K562 (cell line): ENCODE measurements around the gene PCP2. TPM values are rescaled to one million over a fixed set of nuclear protein-coding genes. Genes with fewer than 3 reads are reported as not detected.

Source experiments
- ATAC-seq: fragments of 200-7000 bp; cut with Tn5 transposase; 3 replicates; pipeline ENCODE4 v1.9.1; 2020; ENCODE audit warnings: moderate library complexity
- BruUV-seq: library from RNA; stranded (reverse); fragments of 400-500 nt; replicated peaks from 2 replicates; lab custom pipeline; 2021; lab: Mats Ljungman, UMichigan
- CTCF ChIA-PET: fragments of 300-600 bp; formaldehyde crosslinking; extraction: SDS; loops from one replicate; lab custom pipeline; 2021; ENCODE audit warnings: low intra/inter-chr PET ratio; lab: Yijun Ruan, JAX
- POLR2A ChIA-PET: fragments of 300-600, 350-650 bp; sonication (Branson Sonifier 250); formaldehyde crosslinking; extraction: SDS; loops from one replicate; lab custom pipeline; 2021; ENCODE audit warnings: antibody characterized with exemption, inconsistent platforms; lab: Yijun Ruan, JAX
- DNase-seq, 4 experiments: peaks; one replicate each; pipeline versions ENCODE4 v3.0.0 to v3.0.0-alpha.2; 2011 to 2018; ENCODE audit warnings: low spot score in 3 of 4, mixed read lengths in 3 of 4; ENCODE audit errors: extremely low read depth in 1 of 4
- FAIRE-seq: peaks from 2 replicates; lab custom pipeline; 2011; peaks lifted over from hg19 to GRCh38; lab: Jason Lieb, UNC
- H2AFZ ChIP-seq: 2 replicates; pipeline ENCODE4 v1.6.0; 2011; ENCODE audit warnings: low read depth, low read length, control low read depth, inconsistent platforms
- H3K27ac ChIP-seq: fragments of 200-600 bp; 3 replicates; pipeline ENCODE4 v1.8.0; 2011; ENCODE audit warnings: low read depth, mild to moderate bottlenecking, control low read depth, inconsistent platforms, low read length, moderate library complexity, mixed read lengths; ENCODE audit errors: extremely low read depth
- H3K27me3 ChIP-seq, 2 experiments: fragments of 300-600 bp in 1 of 2; 2 replicates in 1 of 2; 3 replicates in 1 of 2; pipeline versions ENCODE4 v1.6.0 to v1.8.0; 2011; ENCODE audit warnings: inconsistent platforms in 2 of 2, low read length in 2 of 2, mild to moderate bottlenecking in 1 of 2, mixed read lengths in 1 of 2, moderate library complexity in 1 of 2; ENCODE audit not compliant: control insufficient read depth in 2 of 2, insufficient read depth in 2 of 2
- H3K36me3 ChIP-seq: fragments of 300-600 bp; 3 replicates; pipeline ENCODE4 v1.8.0; 2011; ENCODE audit warnings: mild to moderate bottlenecking, low read length, inconsistent platforms; ENCODE audit not compliant: control insufficient read depth, insufficient read depth
- H3K4me1 ChIP-seq, 2 experiments: fragments of 200-600 bp in 1 of 2; replicated peaks in 1 of 2; 2 replicates in 1 of 2; 3 replicates in 1 of 2; pipeline versions ENCODE4 v1.5.1 to v1.8.0; 2011; ENCODE audit warnings: inconsistent platforms in 2 of 2, low read length in 2 of 2, mild to moderate bottlenecking in 1 of 2, mixed read lengths in 1 of 2, moderate library complexity in 1 of 2; ENCODE audit not compliant: control insufficient read depth in 2 of 2, insufficient read depth in 2 of 2
- H3K4me2 ChIP-seq: 2 replicates; pipeline ENCODE4 v1.6.1; 2011; ENCODE audit warnings: low read length, control low read depth, inconsistent platforms, mixed read lengths; ENCODE audit not compliant: insufficient read depth
- H3K4me3 ChIP-seq: fragments of 200-600 bp; sonication (generic), shearing (Covaris generic); 2 replicates; pipeline ENCODE4 v1.5.1; 2016; ENCODE audit warnings: control low read depth, inconsistent platforms
- H3K79me2 ChIP-seq: fragments of 200-600 bp; 3 replicates; pipeline ENCODE4 v1.8.0; 2011; ENCODE audit warnings: low read length, inconsistent platforms; ENCODE audit not compliant: control insufficient read depth, insufficient read depth
- H3K9ac ChIP-seq, 2 experiments: 2 replicates each; pipeline versions ENCODE4 v1.6.0 to v1.6.1; 2011; ENCODE audit warnings: low read depth in 2 of 2, low read length in 2 of 2, control low read depth in 1 of 2, inconsistent platforms in 1 of 2, mild to moderate bottlenecking in 1 of 2, mixed read lengths in 1 of 2; ENCODE audit not compliant: insufficient read depth in 1 of 2
- H3K9me1 ChIP-seq: one replicate; pipeline ENCODE4 v1.6.0; 2011; ENCODE audit warnings: inconsistent platforms, mild to moderate bottlenecking, low read length, moderate library complexity; ENCODE audit not compliant: control insufficient read depth, insufficient read depth
- H3K9me3 ChIP-seq: replicated peaks from 2 replicates; pipeline ENCODE4 v1.5.1; 2011; ENCODE audit warnings: low read depth, low read length, inconsistent platforms; ENCODE audit not compliant: control insufficient read depth, insufficient read depth
- H4K20me1 ChIP-seq: replicated peaks from 2 replicates; pipeline ENCODE4 v1.6.1; 2011; ENCODE audit warnings: low read length, inconsistent platforms, mixed read lengths; ENCODE audit not compliant: control insufficient read depth, insufficient read depth
- BCOR ChIP-seq: fragments of 450-650 bp; IDR thresholded peaks from 2 replicates; pipeline ENCODE4 v1.6.1; 2016
- CBX1 ChIP-seq: sonication (generic); IDR thresholded peaks from 2 replicates; pipeline ENCODE4 v1.6.1; 2016; ENCODE audit warnings: antibody characterized with exemption, low read depth, mild to moderate bottlenecking
- CHD4 ChIP-seq: fragments of 200-600 bp; sonication (generic); IDR thresholded peaks from 3 replicates; pipeline ENCODE4 v1.6.1; 2012; ENCODE audit warnings: low read depth, mild to moderate bottlenecking, mixed read lengths, low read length, inconsistent platforms; ENCODE audit not compliant: insufficient read depth, insufficient replicate concordance, poor library complexity, severe bottlenecking
- HDAC2 ChIP-seq: fragments of 450-650 bp; IDR thresholded peaks from 2 replicates; pipeline ENCODE4 v1.6.1; 2016; ENCODE audit warnings: mild to moderate bottlenecking
- KDM1A ChIP-seq, 2 experiments: fragments of 450-650 bp; IDR thresholded peaks; 2 replicates each; pipeline ENCODE4 v1.6.1; 2016; ENCODE audit warnings: mild to moderate bottlenecking in 2 of 2
- MED1 ChIP-seq: sonication (generic); formaldehyde crosslinking; IDR thresholded peaks from 2 replicates; pipeline ENCODE4 v1.8.1; 2023; ENCODE audit warnings: missing genetic modification reagents, borderline replicate concordance
- RBM25 ChIP-seq: fragments of 200-400 bp; formaldehyde crosslinking; IDR thresholded peaks from 2 replicates; pipeline ENCODE4 v1.6.1; 2018; ENCODE audit warnings: low read length, low read depth, moderate library complexity; ENCODE audit not compliant: severe bottlenecking
- RCOR1 ChIP-seq, 2 experiments: IDR thresholded peaks; 2 replicates each; pipeline ENCODE4 v1.6.1; 2012; ENCODE audit warnings: low read depth in 2 of 2, low read length in 2 of 2, borderline replicate concordance in 1 of 2, improper control_type of control experiment in 1 of 2
- SMARCA5 ChIP-seq: fragments of 450-650 bp; IDR thresholded peaks from 2 replicates; pipeline ENCODE4 v1.6.1; 2016
- ZFP30 ChIP-seq: fragments of 250-450 bp; sonication (Bioruptor Pico); IDR thresholded peaks from 2 replicates; pipeline ENCODE4 v1.8.0; 2022; ENCODE audit warnings: moderate library complexity, mild to moderate bottlenecking, inconsistent platforms, borderline replicate concordance
- WGBS: fragments of 100-300 bp; shearing (Covaris generic); methylation state at CpG from one replicate; pipeline ENCODE4 v1.1.6; 2016; ENCODE audit warnings: low coverage, mixed read lengths; ENCODE audit not compliant: insufficient coverage; ENCODE audit errors: missing lambda C conversion rate; 5-methylcytosine and 5-hydroxymethylcytosine counted together
- in situ Hi-C: fragments of 300-500 bp; cut with MboI; formaldehyde crosslinking; loops from 4 replicates; pipeline ENCODE4 v1.15.0; 2018; ENCODE audit warnings: inconsistent platforms, mixed read lengths
- intact Hi-C: fragments of 100-400 bp; cut with micrococcal nuclease; formaldehyde crosslinking; loops from 2 replicates; pipeline ENCODE4 v1.14.2; 2022
- polyA plus RNA-seq, 8 experiments: library from polyadenylated mRNA; depleted of rRNA in 4 of 8; stranded (reverse) in 5 of 8; unstranded in 3 of 8; fragments of >200 nt; fragmentation: Nextera tagmentation in 2 of 8; fragmentation: Illumina TruSeq in 1 of 8; extraction: Ambion mirVana in 2 of 8; extraction: Trizol in 1 of 8; gene quantifications; 2 replicates each; pipeline versions ENCODE4 v1.2.1 to v1.2.3, GENCODE V29; 2011 to 2014; ENCODE audit warnings: inconsistent platforms in 1 of 8, missing spikeins in 1 of 8
- total RNA-seq, 7 experiments: library from RNA; depleted of rRNA in 6 of 7; stranded (reverse); fragments of >200 nt in 6 of 7; fragmentation: Illumina TruSeq in 2 of 7; extraction: Trizol in 2 of 7; gene quantifications; 2 replicates each; pipeline versions ENCODE4 v1.2.1 to v1.2.3, GENCODE V29; 2011 to 2021; ENCODE audit warnings: low replicate concordance in 1 of 7
- TF ChIP-seq, protein P1 (sequence below), 2 experiments: IDR thresholded peaks; 2 replicates each; pipeline ENCODE4 v1.6.1; 2011; ENCODE audit warnings: borderline replicate concordance in 1 of 2, control low read depth in 1 of 2, low read depth in 1 of 2, low read length in 1 of 2, mild to moderate bottlenecking in 1 of 2, mixed read lengths in 1 of 2, moderate library complexity in 1 of 2; ENCODE audit not compliant: insufficient read depth in 1 of 2, insufficient read length in 1 of 2, poor library complexity in 1 of 2, severe bottlenecking in 1 of 2; ENCODE audit errors: extremely low read depth in 1 of 2

Gene PCP2
- total and polyA plus RNA-seq, 9 of the 15 experiments (the other 6 are each of a cell fraction or from before 2014, with no cell fraction given), result 0.17 to 1.3 (median 0.49) TPM; not detected in 3

DNA sequence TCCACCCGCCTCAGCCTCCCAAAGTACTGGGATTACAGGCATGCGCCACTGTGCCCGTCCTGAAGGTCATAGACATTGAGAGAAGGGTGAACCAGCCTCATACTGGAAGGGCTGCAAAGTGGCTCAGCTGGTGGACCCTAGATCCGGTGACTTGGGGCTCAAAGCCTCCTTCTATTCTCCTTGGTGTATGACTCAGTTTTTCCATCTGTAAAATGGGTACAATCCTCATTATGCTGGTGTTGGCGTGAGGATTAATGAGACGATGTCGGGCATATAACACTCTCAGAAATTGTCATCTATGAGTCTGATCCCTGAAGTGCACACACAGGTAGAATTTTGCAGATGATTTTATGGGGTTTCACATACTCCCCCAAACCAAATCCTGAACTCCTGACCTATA lies 43.7 kb downstream of the PCP2 start:
- no peaks in the 10 kb centered on the region for H3K79me2 ChIP-seq
- H2AFZ ChIP-seq, result no peak overlapping the region
- ChIA-PET POLR2A (no interaction called here), CTCF (no interaction called here)
- intact Hi-C loops, result no loop called here
- WGBS, result 28% methylated on average over 7 of the region's 7 CpGs
- H4K20me1 ChIP-seq, result no peaks in the 10 kb centered on the region
- no peaks in the 10 kb centered on the region for H3K9me3 ChIP-seq
- BruUV-seq, result no TSS peak
- H3K4me2 ChIP-seq, result no peak overlapping the region
- H3K9me1 ChIP-seq, result no peaks in the 10 kb centered on the region
- no peak overlapping the region for H3K27ac ChIP-seq
- H3K36me3 ChIP-seq, result no peaks in the 10 kb centered on the region
- FAIRE-seq (no peak), DNase-seq (no peak), ATAC-seq (no peak)
- H3K4me3 ChIP-seq, result no peak overlapping the region
- no peak overlapping the region for H3K9ac ChIP-seq
- TF ChIP-seq MED1 (no peak), HDAC2 (0 out of 2 replicates have a peak, but pooled peaks have one; percentile 42), KDM1A (IDR thresholded peaks at IDR 0.05) (peak; percentile 27 to 55; a peak in 2 of 4 replicates), BCOR (peak; percentile 91), SMARCA5 (peak; percentile 47; the same call in 1 of the 2 replicates), CBX1 (0 out of 2 replicates have a peak, but pooled peaks have one; percentile 24), RCOR1 (IDR thresholded peaks at IDR 0.05; ENCODE audit: borderline replicate concordance in 1 of 2, low read depth in 2 of 2, low read length in 2 of 2) (peak in 1 of 2 experiments; percentile 56; a peak in 1 of 4 replicates), CHD4 (peak; percentile 77), ZFP30 (CRISPR knock-in tag) (no peak), RBM25 (peak; percentile 78)
- TF ChIP-seq, protein P1, sequence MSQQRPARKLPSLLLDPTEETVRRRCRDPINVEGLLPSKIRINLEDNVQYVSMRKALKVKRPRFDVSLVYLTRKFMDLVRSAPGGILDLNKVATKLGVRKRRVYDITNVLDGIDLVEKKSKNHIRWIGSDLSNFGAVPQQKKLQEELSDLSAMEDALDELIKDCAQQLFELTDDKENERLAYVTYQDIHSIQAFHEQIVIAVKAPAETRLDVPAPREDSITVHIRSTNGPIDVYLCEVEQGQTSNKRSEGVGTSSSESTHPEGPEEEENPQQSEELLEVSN (IDR thresholded peaks at IDR 0.05; ENCODE audit: borderline replicate concordance in 1 of 2, extremely low read depth in 1 of 2, insufficient read depth in 1 of 2, insufficient read length in 1 of 2, low read depth in 1 of 2, low read length in 1 of 2, poor library complexity in 1 of 2, severe bottlenecking in 1 of 2), result no peak
- in situ Hi-C loops, result loop anchor here (5.0 kb wide), 1 partner anchor 87 kb away; the partner anchor contains the start of gene MCEMP1
- peaks cover 0 to 9% of the 10 kb centered on the region in 2 experiments; a peak in 2 of 5 replicates for H3K4me1 ChIP-seq
- peaks cover 6 to 30% of the 10 kb centered on the region in 2 experiments; a peak in 3 of 5 replicates for H3K27me3 ChIP-seq
